Measurements from ENCODE around the gene KCNJ14. TPM values are rescaled to one million over a fixed set of nuclear protein-coding genes. Genes with fewer than 3 reads are reported as not detected.
A peak's percentile ranks its signal among the peaks of the same experiment; 100 is the strongest.

Gene KCNJ14
- total RNA-seq, 3 donors from 2014 or later (not counting 1 experiment from before 2014, with no cell fraction given): 0.77 to 1.2 (median 0.85) TPM

DNA sequence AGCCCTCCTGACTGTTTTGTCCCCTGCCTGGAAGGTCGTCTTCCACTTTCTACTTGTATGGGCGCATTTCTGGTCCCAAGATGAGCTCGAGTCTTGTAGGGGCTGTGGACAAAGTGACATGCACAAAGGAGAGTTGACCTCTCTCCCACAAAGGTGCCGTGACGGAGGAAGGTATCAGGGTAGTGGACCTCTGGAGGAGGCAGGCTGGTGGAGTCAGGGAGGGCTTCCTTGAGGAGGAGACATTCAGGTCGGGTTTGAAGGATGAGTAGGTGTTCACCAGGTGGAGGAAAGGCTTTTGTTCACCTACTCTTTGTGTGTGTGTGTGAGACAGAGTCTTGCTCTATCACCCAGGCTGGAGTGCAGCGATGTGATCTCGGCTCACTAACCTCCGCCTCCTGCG lies 15.5 kb downstream of the KCNJ14 start:
- Histone ChIP-seq H3K27ac (ENCODE audit: low read length) (no peak overlapping the region), H3K27me3 (ENCODE audit: control insufficient read depth, insufficient read depth, low read length) (no peaks in the 10 kb centered on the region), H3K4me3 (ENCODE audit: low read length) (no peak overlapping the region), H3K4me1 (ENCODE audit: control insufficient read depth, insufficient read depth, low read length) (peaks cover 39% of the 10 kb centered on the region), H3K9me3 (ENCODE audit: control insufficient read depth, insufficient read depth, low read length) (no peaks in the 10 kb centered on the region), H3K36me3 (ENCODE audit: control insufficient read depth, insufficient read depth, low read length) (peaks cover 41% of the 10 kb centered on the region)
- peak overlapping the region; percentile 26 for H3K4me3 Mint-ChIP-seq
- DNase-seq: no peak
- peak overlapping the region in 1 of 2 donors; percentile 4 for H3K27ac Mint-ChIP-seq
- WGBS (ENCODE audit: insufficient coverage): 98% methylated on average over 10 of the region's 10 CpGs
- no peaks in the 10 kb centered on the region for H3K36me3 Mint-ChIP-seq
- no peaks in the 10 kb centered on the region for H3K27me3 Mint-ChIP-seq (ENCODE audit: low read depth in 2 of 2)
- TF ChIP-seq CTCF (IDR thresholded peaks at IDR 0.05): no peak
- no peak for ATAC-seq
- intact Hi-C loops (cut with micrococcal nuclease): no loop called here
- H3K4me1 Mint-ChIP-seq: peaks cover 14 to 65% of the 10 kb centered on the region in 2 donors
- H3K9me3 Mint-ChIP-seq: no peaks in the 10 kb centered on the region

DNA sequence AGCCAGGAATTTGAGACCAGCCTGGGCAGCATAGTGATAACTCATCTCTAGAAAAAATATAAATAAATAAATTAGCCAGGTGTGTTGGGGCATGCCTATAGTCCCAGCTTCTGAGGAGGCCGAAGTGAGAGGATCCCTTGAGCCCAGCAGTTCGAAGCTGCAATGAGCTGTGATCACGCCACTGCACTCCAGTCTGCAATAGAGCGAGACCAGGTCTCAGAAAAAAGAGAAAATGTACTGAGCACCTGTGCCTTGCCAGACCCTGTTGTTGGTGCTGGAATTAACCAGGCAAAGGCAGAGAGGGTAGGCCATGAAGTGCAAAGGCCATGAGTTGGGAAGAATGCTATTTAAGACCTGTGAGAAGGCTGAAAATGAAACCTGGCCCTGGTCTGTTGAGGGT lies 16.5 kb downstream of the KCNJ14 start:
- Histone ChIP-seq H3K4me1 (ENCODE audit: control insufficient read depth, insufficient read depth, low read length) (peaks cover 39% of the 10 kb centered on the region), H3K27me3 (ENCODE audit: control insufficient read depth, insufficient read depth, low read length) (no peaks in the 10 kb centered on the region), H3K4me3 (ENCODE audit: low read length) (no peak overlapping the region), H3K9me3 (ENCODE audit: control insufficient read depth, insufficient read depth, low read length) (no peaks in the 10 kb centered on the region), H3K36me3 (ENCODE audit: control insufficient read depth, insufficient read depth, low read length) (peaks cover 42% of the 10 kb centered on the region), H3K27ac (ENCODE audit: low read length) (no peak overlapping the region)
- H3K27ac Mint-ChIP-seq: no peak overlapping the region
- no peaks in the 10 kb centered on the region for H3K9me3 Mint-ChIP-seq
- H3K4me3 Mint-ChIP-seq: no peak overlapping the region
- ATAC-seq (no peak), DNase-seq (no peak)
- H3K4me1 Mint-ChIP-seq: peaks cover 14 to 66% of the 10 kb centered on the region in 2 donors
- H3K27me3 Mint-ChIP-seq (ENCODE audit: low read depth in 2 of 2): no peaks in the 10 kb centered on the region
- intact Hi-C loops (cut with micrococcal nuclease): no loop called here
- TF ChIP-seq CTCF (IDR thresholded peaks at IDR 0.05): no peak
- H3K36me3 Mint-ChIP-seq: no peaks in the 10 kb centered on the region
- WGBS (ENCODE audit: insufficient coverage): 96% methylated on average over 4 of the region's 4 CpGs

DNA sequence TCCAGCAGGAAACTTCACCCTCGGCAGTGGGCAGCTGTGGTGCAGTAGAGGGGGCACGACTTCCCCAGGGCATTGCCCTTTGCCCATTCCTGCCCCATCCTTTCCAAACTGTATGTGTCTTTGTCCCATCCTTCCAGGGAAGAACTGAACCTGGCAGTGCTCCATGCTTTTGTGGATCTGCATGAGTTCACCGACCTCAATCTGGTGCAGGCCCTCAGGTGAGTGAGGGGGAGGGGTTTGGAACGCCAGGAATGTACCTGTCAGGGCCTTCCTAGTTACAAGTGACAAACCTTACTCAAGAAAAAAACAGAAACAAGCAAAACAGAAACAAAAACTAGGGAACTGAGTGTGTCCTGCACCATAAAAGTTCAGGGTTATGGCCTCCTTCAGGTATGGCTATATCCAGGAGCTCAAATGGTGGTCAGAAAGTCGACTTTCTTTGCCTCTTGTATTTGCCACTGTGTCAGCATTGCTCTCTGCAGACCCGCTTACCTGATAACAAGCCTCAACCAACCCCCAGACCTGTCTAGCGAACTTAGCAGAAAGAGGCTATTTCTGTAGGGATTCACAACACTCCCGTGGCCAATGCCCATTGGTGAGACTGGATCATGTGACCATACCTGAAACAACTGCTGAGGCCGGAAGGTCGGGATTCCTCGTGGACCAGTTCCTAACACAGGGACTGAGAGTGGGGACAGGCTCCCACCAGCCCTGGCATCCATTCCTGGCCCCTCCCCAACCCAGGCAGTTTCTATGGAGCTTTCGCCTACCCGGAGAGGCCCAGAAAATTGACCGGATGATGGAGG lies 18.0 kb downstream of the KCNJ14 start:
- Mint-ChIP-seq H3K4me1 (peaks cover 14 to 59% of the 10 kb centered on the region in 2 donors), H3K4me3 (no peak overlapping the region), H3K27me3 (ENCODE audit: low read depth in 2 of 2) (no peaks in the 10 kb centered on the region), H3K36me3 (no peaks in the 10 kb centered on the region), H3K27ac (peak overlapping the region; percentile 13 to 65), H3K9me3 (no peaks in the 10 kb centered on the region)
- peaks cover 35% of the 10 kb centered on the region for H3K4me1 ChIP-seq (ENCODE audit: control insufficient read depth, insufficient read depth, low read length)
- intact Hi-C loops (cut with micrococcal nuclease): no loop called here
- H3K27me3 ChIP-seq (ENCODE audit: control insufficient read depth, insufficient read depth, low read length): no peaks in the 10 kb centered on the region
- H3K27ac ChIP-seq (ENCODE audit: low read length): no peak overlapping the region
- no peak for DNase-seq
- TF ChIP-seq CTCF (IDR thresholded peaks at IDR 0.05): no peak
- no peak for ATAC-seq
- H3K4me3 ChIP-seq (ENCODE audit: low read length): no peak overlapping the region
- H3K9me3 ChIP-seq (ENCODE audit: control insufficient read depth, insufficient read depth, low read length): no peaks in the 10 kb centered on the region
- H3K36me3 ChIP-seq (ENCODE audit: control insufficient read depth, insufficient read depth, low read length): peaks cover 42% of the 10 kb centered on the region
- 94% methylated on average over 12 of the region's 14 CpGs for WGBS (ENCODE audit: insufficient coverage)

All from natural killer cell (primary cell).